MM.1S (cell line): ENCODE data around the gene PPP1R12B.

Experiments used
- DNase-seq: peaks from one replicate; pipeline ENCODE4 v3.0.0-alpha.2; 2015
- H2AFZ ChIP-seq: fragments of 300-600 bp; sonication (generic); 2 replicates; pipeline ENCODE4 v1.6.0; 2016; ENCODE audit warnings: antibody characterized with exemption, low read length
- H3F3A ChIP-seq: fragments of 300-600 bp; sonication (generic); 2 replicates; pipeline ENCODE4 v1.6.1; 2016; ENCODE audit warnings: mild to moderate bottlenecking, antibody characterized with exemption, low read length, moderate library complexity, mixed read lengths; ENCODE audit not compliant: insufficient read depth
- H3K27ac ChIP-seq: fragments of 300-600 bp; sonication (generic); 2 replicates; pipeline ENCODE4 v1.5.1; 2016; ENCODE audit warnings: mild to moderate bottlenecking, low read length
- H3K27me3 ChIP-seq: fragments of 300-600 bp; sonication (generic); replicated peaks from 2 replicates; pipeline ENCODE4 v1.6.0; 2016; ENCODE audit warnings: low read length; ENCODE audit not compliant: insufficient read depth
- H3K36me3 ChIP-seq: fragments of 300-600 bp; sonication (generic); replicated peaks from 2 replicates; pipeline ENCODE4 v1.6.1; 2016; ENCODE audit warnings: mild to moderate bottlenecking, low read length, mixed read lengths; ENCODE audit not compliant: insufficient read depth
- H3K4me1 ChIP-seq: fragments of 300-600 bp; sonication (generic); 2 replicates; pipeline ENCODE4 v1.6.1; 2016; ENCODE audit warnings: low read length, mixed read lengths
- H3K4me2 ChIP-seq: fragments of 300-600 bp; sonication (generic); 2 replicates; pipeline ENCODE4 v1.6.0; 2016; ENCODE audit warnings: low read depth, low read length
- H3K4me3 ChIP-seq: fragments of 300-600 bp; sonication (generic); 2 replicates; pipeline ENCODE4 v1.5.1; 2016; ENCODE audit warnings: low read length, mixed read lengths
- H3K79me2 ChIP-seq: fragments of 300-600 bp; sonication (generic); 2 replicates; pipeline ENCODE4 v1.6.1; 2016; ENCODE audit warnings: mixed run types, low read length, mixed read lengths
- H3K9ac ChIP-seq: fragments of 300-600 bp; sonication (generic); 2 replicates; pipeline ENCODE4 v1.6.1; 2016; ENCODE audit warnings: low read length, mixed read lengths
- H3K9me2 ChIP-seq: fragments of 300-600 bp; sonication (generic); replicated peaks from 2 replicates; pipeline ENCODE4 v1.6.1; 2016; ENCODE audit warnings: mild to moderate bottlenecking, low read length, mixed read lengths; ENCODE audit not compliant: insufficient read depth
- H3K9me3 ChIP-seq: fragments of 300-600 bp; sonication (generic); replicated peaks from 2 replicates; pipeline ENCODE4 v1.6.1; 2016; ENCODE audit warnings: mild to moderate bottlenecking, low read length, mixed read lengths; ENCODE audit not compliant: insufficient read depth
- H4K20me1 ChIP-seq: fragments of 300-600 bp; sonication (generic); 2 replicates; pipeline ENCODE4 v1.6.1; 2016; ENCODE audit warnings: mild to moderate bottlenecking, low read length, moderate library complexity, mixed read lengths; ENCODE audit not compliant: insufficient read depth
- CTCF ChIP-seq: fragments of 300-600 bp; sonication (generic); IDR thresholded peaks from 2 replicates; pipeline ENCODE4 v1.5.1; 2016; ENCODE audit warnings: antibody characterized with exemption, low read length, mixed read lengths
- EZH2 ChIP-seq: fragments of 300-600 bp; sonication (generic); optimal IDR thresholded peaks from 2 replicates; pipeline ENCODE3; 2017; ENCODE audit warnings: low read depth, mild to moderate bottlenecking, antibody characterized with exemption, low read length, mixed read lengths
- EZH2phosphoT487 ChIP-seq: fragments of 300-600 bp; sonication (generic); IDR thresholded peaks from 2 replicates; pipeline ENCODE4 v1.6.1; 2018; ENCODE audit warnings: antibody characterized with exemption, low read length

Gene PPP1R12B

DNA sequence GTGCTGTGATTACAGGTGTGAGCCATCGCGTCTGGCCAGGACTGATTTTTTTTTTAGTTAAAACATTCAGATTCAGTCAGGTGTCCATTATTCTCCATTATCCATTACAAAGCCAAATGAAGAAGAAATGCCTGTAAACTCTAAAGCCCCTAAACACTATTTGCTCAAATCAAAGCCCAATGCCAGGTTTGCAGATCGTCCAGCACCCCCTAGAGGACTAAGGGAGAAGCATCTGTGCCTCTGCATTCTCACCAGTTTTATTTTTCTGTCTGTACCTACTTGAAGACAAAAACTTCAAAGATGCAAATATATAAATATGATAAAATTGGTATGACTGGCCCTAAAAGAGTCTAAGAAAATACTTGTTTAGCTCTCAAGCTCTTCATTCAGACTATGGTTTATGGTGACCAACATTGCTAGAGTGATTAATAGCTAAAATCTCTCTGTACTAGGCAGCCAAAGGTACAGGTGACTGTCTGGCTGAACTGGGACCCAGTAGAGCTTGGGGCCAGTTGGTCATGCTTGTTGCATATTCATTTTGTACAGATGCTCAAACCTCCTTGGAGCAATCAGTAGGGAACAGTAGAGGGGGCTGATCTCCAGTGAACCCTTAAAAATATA, 223.3 kb downstream of the PPP1R12B start:
- no peaks in the 10 kb centered on the region for H4K20me1 ChIP-seq
- peaks cover 39% of the 10 kb centered on the region for H3K4me1 ChIP-seq
- H2AFZ ChIP-seq = no peak overlapping the region
- DNase-seq = peak; percentile 70
- no peaks in the 10 kb centered on the region for H3K9me2 ChIP-seq
- H3K79me2 ChIP-seq = no peaks in the 10 kb centered on the region
- H3K4me2 ChIP-seq = no peak overlapping the region
- no peaks in the 10 kb centered on the region for H3K36me3 ChIP-seq
- no peak for TF ChIP-seq EZH2phosphoT487
- TF ChIP-seq CTCF = peak; percentile 96
- TF ChIP-seq EZH2 = no peak
- no peaks in the 10 kb centered on the region for H3K27me3 ChIP-seq
- no peak overlapping the region for H3K27ac ChIP-seq
- H3K9ac ChIP-seq = no peak overlapping the region
- H3F3A ChIP-seq = 0 out of 2 replicates have a peak, but pooled peaks cover 4% of the 10 kb centered on the region
- H3K9me3 ChIP-seq = no peaks in the 10 kb centered on the region
- no peak overlapping the region for H3K4me3 ChIP-seq

- Histone ChIP-seq H3K9me2 (no peaks in the 10 kb centered on the region), H3K4me1 (peaks cover 29% of the 10 kb centered on the region), H4K20me1 (no peaks in the 10 kb centered on the region), H3K4me2 (no peak overlapping the region), H3K27ac (no peak overlapping the region), H3K4me3 (no peak overlapping the region), H3K27me3 (no peaks in the 10 kb centered on the region), H3K79me2 (no peaks in the 10 kb centered on the region), H3K9ac (no peak overlapping the region), H2AFZ (no peak overlapping the region), H3F3A (0 out of 2 replicates have a peak, but pooled peaks cover 4% of the 10 kb centered on the region), H3K36me3 (no peaks in the 10 kb centered on the region), H3K9me3 (no peaks in the 10 kb centered on the region)
- DNase-seq = no peak
- TF ChIP-seq EZH2phosphoT487 = no peak
- TF ChIP-seq CTCF = no peak
- no peak for TF ChIP-seq EZH2
These were observed 224.4 kb downstream of the PPP1R12B start for GRCh38 chr1:202572867-202573266.

DNA sequence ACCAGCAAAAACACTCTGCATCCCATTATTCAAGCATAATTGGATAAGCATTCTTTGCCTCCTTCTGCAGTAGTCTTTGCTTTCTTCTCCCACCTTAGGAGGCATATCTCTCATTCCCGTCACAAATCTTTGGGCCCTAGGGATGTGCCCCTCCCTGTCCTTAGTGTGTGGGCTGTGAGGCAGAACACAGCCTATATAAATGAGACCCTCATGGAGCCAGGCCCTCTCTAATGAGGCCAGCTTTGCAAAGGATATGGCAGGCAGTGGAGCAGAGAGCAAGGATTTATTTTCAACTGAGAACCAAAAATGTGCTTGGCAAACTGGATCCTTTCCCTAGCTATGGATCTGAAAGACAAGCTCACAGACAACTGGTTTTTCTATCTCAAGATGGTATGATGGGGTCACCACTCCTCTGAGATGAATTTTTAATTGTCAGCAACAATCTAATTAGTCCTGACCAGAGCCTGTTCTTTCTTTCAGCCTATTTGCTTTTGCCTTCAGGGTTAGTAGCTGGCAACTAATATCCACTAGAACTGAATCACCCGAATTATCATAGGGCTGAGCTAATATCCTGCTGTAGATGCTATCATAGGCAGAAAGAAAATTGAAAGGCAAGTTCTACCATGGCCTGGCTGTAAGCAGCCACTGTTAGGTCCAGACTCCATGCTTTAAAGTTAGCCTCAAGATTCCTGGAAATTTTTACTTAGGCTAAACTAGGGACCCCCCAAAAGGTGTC, 227.6 kb downstream of the PPP1R12B start:
- Histone ChIP-seq H3K27ac (no peak overlapping the region), H3K9ac (no peak overlapping the region), H3K27me3 (no peaks in the 10 kb centered on the region), H3K9me2 (no peaks in the 10 kb centered on the region), H3K9me3 (no peaks in the 10 kb centered on the region), H3K36me3 (no peaks in the 10 kb centered on the region), H3K4me1 (peaks cover 9% of the 10 kb centered on the region), H3K79me2 (no peaks in the 10 kb centered on the region), H3K4me2 (no peak overlapping the region), H2AFZ (no peak overlapping the region), H3K4me3 (no peak overlapping the region), H4K20me1 (no peaks in the 10 kb centered on the region), H3F3A (no peaks in the 10 kb centered on the region)
- no peak for TF ChIP-seq EZH2
- TF ChIP-seq CTCF = no peak
- no peak for TF ChIP-seq EZH2phosphoT487
- no peak for DNase-seq
